Vagina (tissue), 2 donors: ENCODE measurements around the gene SEMA4B.

Source experiments
- CTCF ChIP-seq, 3 experiments: fragments of 450-650 bp in 2 of 3; fragments of 200-600 bp in 1 of 3; sonication (generic) in 1 of 3; IDR thresholded peaks; one replicate each; pipeline ENCODE4 v1.5.1; 2017 to 2019; ENCODE audit warnings: antibody characterized with exemption in 3 of 3, mild to moderate bottlenecking in 2 of 3, moderate library complexity in 2 of 3
- POLR2A ChIP-seq, 2 donors: fragments of 450-650 bp; IDR thresholded peaks; one replicate each; pipeline ENCODE4 v1.6.1; 2017; ENCODE audit warnings: antibody characterized with exemption in 2 of 2, mild to moderate bottlenecking in 2 of 2, moderate library complexity in 2 of 2
- POLR2AphosphoS5 ChIP-seq, 2 donors: sonication (generic); formaldehyde crosslinking; IDR thresholded peaks; one replicate each; pipeline ENCODE4 v1.9.0; 2017; ENCODE audit warnings: antibody characterized with exemption in 2 of 2, mild to moderate bottlenecking in 2 of 2, low read depth in 1 of 2; ENCODE audit not compliant: insufficient read depth in 1 of 2

- TF ChIP-seq POLR2A (IDR thresholded peaks at IDR 0.05) (no peak), CTCF (IDR thresholded peaks at IDR 0.05) (no peak), POLR2AphosphoS5 (IDR thresholded peaks at IDR 0.05; ENCODE audit: insufficient read depth in 1 of 2, low read depth in 1 of 2) (no peak)
Measured at GRCh38 chr15:90171623-90172022, 29.5 kb upstream of the SEMA4B start.
